Measurements from ENCODE around the gene CTNNA3. TPM values are rescaled to one million over a fixed set of nuclear protein-coding genes. Genes with fewer than 3 reads are reported as not detected.
A peak's percentile ranks its signal among the peaks of the same experiment; 100 is the strongest.

Gene CTNNA3
- total RNA-seq, 1 donor = not detected

GRCh38 chr10:67603701-67604100 is 92.3 kb downstream of the CTNNA3 start:
- no peak overlapping the region for H2AFZ ChIP-seq (ENCODE audit: low read length)
- H3K4me2 ChIP-seq (ENCODE audit: insufficient read depth, low read length) = no peak overlapping the region
- no peak for DNase-seq (ENCODE audit: insufficient read length, low spot score, missing footprints)
- H3K79me2 ChIP-seq (ENCODE audit: insufficient read depth, low read length) = no peaks in the 10 kb centered on the region
- H4K20me1 ChIP-seq (ENCODE audit: insufficient read depth, low read length) = no peaks in the 10 kb centered on the region
- peaks cover 38% of the 10 kb centered on the region for H3K4me1 ChIP-seq (ENCODE audit: insufficient read depth, low read length)
- H3K36me3 ChIP-seq (ENCODE audit: insufficient read depth, low read length) = no peaks in the 10 kb centered on the region
- no peaks in the 10 kb centered on the region for H3K9me3 ChIP-seq (ENCODE audit: low read depth, low read length)
- no peak for TF ChIP-seq CTCF (IDR thresholded peaks at IDR 0.05; ENCODE audit: extremely low read depth, low read depth, low read length)
- no peak overlapping the region for H3K27ac ChIP-seq (ENCODE audit: low read depth, low read length)
- no peak overlapping the region for H3K4me3 ChIP-seq (ENCODE audit: insufficient read depth, low read length)
- H3K27me3 ChIP-seq (ENCODE audit: insufficient read depth, low read length) = no peaks in the 10 kb centered on the region

- H3K4me1 ChIP-seq (ENCODE audit: insufficient read depth, low read length) = peaks cover 38% of the 10 kb centered on the region
- H3K36me3 ChIP-seq (ENCODE audit: insufficient read depth, low read length) = no peaks in the 10 kb centered on the region
- no peaks in the 10 kb centered on the region for H3K79me2 ChIP-seq (ENCODE audit: insufficient read depth, low read length)
- peak overlapping the region; percentile 70 for H3K27ac ChIP-seq (ENCODE audit: low read depth, low read length)
- H3K27me3 ChIP-seq (ENCODE audit: insufficient read depth, low read length) = no peaks in the 10 kb centered on the region
- no peaks in the 10 kb centered on the region for H4K20me1 ChIP-seq (ENCODE audit: insufficient read depth, low read length)
- no peak for TF ChIP-seq CTCF (IDR thresholded peaks at IDR 0.05; ENCODE audit: extremely low read depth, low read depth, low read length)
- no peak overlapping the region for H3K4me2 ChIP-seq (ENCODE audit: insufficient read depth, low read length)
- H3K4me3 ChIP-seq (ENCODE audit: insufficient read depth, low read length) = no peak overlapping the region
- H3K9me3 ChIP-seq (ENCODE audit: low read depth, low read length) = no peaks in the 10 kb centered on the region
- DNase-seq (ENCODE audit: insufficient read length, low spot score, missing footprints) = no peak
- H2AFZ ChIP-seq (ENCODE audit: low read length) = no peak overlapping the region
Observed at GRCh38 chr10:67603086-67603485, 92.9 kb downstream of the CTNNA3 start.

GRCh38 chr10:67602268-67602950 is 93.6 kb downstream of the CTNNA3 start:
- DNase-seq (ENCODE audit: insufficient read length, low spot score, missing footprints) = peak; percentile 78
- Histone ChIP-seq H3K9me3 (ENCODE audit: low read depth, low read length) (no peaks in the 10 kb centered on the region), H3K79me2 (ENCODE audit: insufficient read depth, low read length) (no peaks in the 10 kb centered on the region), H2AFZ (ENCODE audit: low read length) (no peak overlapping the region), H3K4me2 (ENCODE audit: insufficient read depth, low read length) (peak overlapping the region; percentile 23), H3K4me3 (ENCODE audit: insufficient read depth, low read length) (no peak overlapping the region), H3K27me3 (ENCODE audit: insufficient read depth, low read length) (no peaks in the 10 kb centered on the region), H3K36me3 (ENCODE audit: insufficient read depth, low read length) (no peaks in the 10 kb centered on the region), H3K4me1 (ENCODE audit: insufficient read depth, low read length) (peaks cover 35% of the 10 kb centered on the region), H3K27ac (ENCODE audit: low read depth, low read length) (peak overlapping the region; percentile 70), H4K20me1 (ENCODE audit: insufficient read depth, low read length) (no peaks in the 10 kb centered on the region)
- no peak for TF ChIP-seq CTCF (IDR thresholded peaks at IDR 0.05; ENCODE audit: extremely low read depth, low read depth, low read length)

GRCh38 chr10:67599597-67599996 is 96.4 kb downstream of the CTNNA3 start:
- Histone ChIP-seq H3K36me3 (ENCODE audit: insufficient read depth, low read length) (no peaks in the 10 kb centered on the region), H3K27me3 (ENCODE audit: insufficient read depth, low read length) (no peaks in the 10 kb centered on the region), H3K4me2 (ENCODE audit: insufficient read depth, low read length) (no peak overlapping the region), H2AFZ (ENCODE audit: low read length) (no peak overlapping the region), H3K27ac (ENCODE audit: low read depth, low read length) (no peak overlapping the region), H3K79me2 (ENCODE audit: insufficient read depth, low read length) (no peaks in the 10 kb centered on the region), H3K4me3 (ENCODE audit: insufficient read depth, low read length) (no peak overlapping the region), H4K20me1 (ENCODE audit: insufficient read depth, low read length) (no peaks in the 10 kb centered on the region), H3K4me1 (ENCODE audit: insufficient read depth, low read length) (peaks cover 20% of the 10 kb centered on the region), H3K9me3 (ENCODE audit: low read depth, low read length) (no peaks in the 10 kb centered on the region)
- DNase-seq (ENCODE audit: insufficient read length, low spot score, missing footprints) = no peak
- no peak for TF ChIP-seq CTCF (IDR thresholded peaks at IDR 0.05; ENCODE audit: extremely low read depth, low read depth, low read length)

All from osteoblast (primary cell).